ENCODE results near the gene GYS2. TPM values are rescaled to one million over a fixed set of nuclear protein-coding genes. Genes with fewer than 3 reads are reported as not detected.

Gene GYS2
- total RNA-seq, 1 experiment from 2014 or later = 0.66 TPM

GRCh38 chr12:21562859-21563258, 41.8 kb downstream of the GYS2 start:
- peaks cover 29% of the 10 kb centered on the region for H3K4me1 ChIP-seq
- DNase-seq = no peak
- Mint-ChIP-seq H3K4me3 (ENCODE audit: unreplicated experiment) (no peak overlapping the region), H3K27ac (ENCODE audit: unreplicated experiment) (no peak overlapping the region), H3K4me1 (ENCODE audit: low read depth, unreplicated experiment) (peaks cover 39% of the 10 kb centered on the region), H3K9me3 (ENCODE audit: unreplicated experiment) (peaks cover 11% of the 10 kb centered on the region), H3K27me3 (ENCODE audit: insufficient read depth, unreplicated experiment) (no peaks in the 10 kb centered on the region), H3K36me3 (ENCODE audit: insufficient read depth, unreplicated experiment) (no peaks in the 10 kb centered on the region)
- intact Hi-C loops (cut with micrococcal nuclease; ENCODE audit: unreplicated experiment) = no loop called here
- H3K36me3 ChIP-seq (ENCODE audit: control insufficient read depth, insufficient read depth, low read length) = no peaks in the 10 kb centered on the region
- H3K27me3 ChIP-seq (replicated peaks; ENCODE audit: control insufficient read depth, insufficient read depth, low read length) = no peaks in the 10 kb centered on the region
- H3K9me3 ChIP-seq = no peaks in the 10 kb centered on the region
- CTCF ChIA-PET = no interaction called here
- TF ChIP-seq CTCF (IDR thresholded peaks at IDR 0.05; ENCODE audit: insufficient read depth in 1 of 2, low read depth in 1 of 2, low read length in 1 of 2, severe bottlenecking in 1 of 2, unreplicated experiment in 1 of 2) = no peak
- POLR2A ChIA-PET = no interaction called here
- no peak overlapping the region for H3K4me3 ChIP-seq (ENCODE audit: low read depth, low read length)
- no TSS peak for BruUV-seq (replicated peaks)

GRCh38 chr12:21561158-21561557, 43.5 kb downstream of the GYS2 start:
- POLR2A ChIA-PET = no interaction called here
- H3K27ac Mint-ChIP-seq (ENCODE audit: unreplicated experiment) = no peak overlapping the region
- H3K36me3 ChIP-seq (ENCODE audit: control insufficient read depth, insufficient read depth, low read length) = no peaks in the 10 kb centered on the region
- no peaks in the 10 kb centered on the region for H3K36me3 Mint-ChIP-seq (ENCODE audit: insufficient read depth, unreplicated experiment)
- no peak overlapping the region for H3K4me3 Mint-ChIP-seq (ENCODE audit: unreplicated experiment)
- TF ChIP-seq CTCF (IDR thresholded peaks at IDR 0.05; ENCODE audit: insufficient read depth in 1 of 2, low read depth in 1 of 2, low read length in 1 of 2, severe bottlenecking in 1 of 2, unreplicated experiment in 1 of 2) = no peak
- no peaks in the 10 kb centered on the region for H3K9me3 ChIP-seq
- no TSS peak for BruUV-seq (replicated peaks)
- intact Hi-C loops (cut with micrococcal nuclease; ENCODE audit: unreplicated experiment) = no loop called here
- no peak overlapping the region for H3K4me3 ChIP-seq (ENCODE audit: low read depth, low read length)
- CTCF ChIA-PET = no interaction called here
- no peaks in the 10 kb centered on the region for H3K27me3 ChIP-seq (replicated peaks; ENCODE audit: control insufficient read depth, insufficient read depth, low read length)
- DNase-seq = no peak
- H3K9me3 Mint-ChIP-seq (ENCODE audit: unreplicated experiment) = no peaks in the 10 kb centered on the region
- H3K4me1 ChIP-seq = peaks cover 29% of the 10 kb centered on the region
- H3K27me3 Mint-ChIP-seq (ENCODE audit: insufficient read depth, unreplicated experiment) = no peaks in the 10 kb centered on the region
- peaks cover 35% of the 10 kb centered on the region for H3K4me1 Mint-ChIP-seq (ENCODE audit: low read depth, unreplicated experiment)

- no peak for DNase-seq
- BruUV-seq (replicated peaks) = no TSS peak
- no peak overlapping the region for H3K4me3 ChIP-seq (ENCODE audit: low read depth, low read length)
- Mint-ChIP-seq H3K27ac (ENCODE audit: unreplicated experiment) (no peak overlapping the region), H3K4me3 (ENCODE audit: unreplicated experiment) (no peak overlapping the region), H3K9me3 (ENCODE audit: unreplicated experiment) (no peaks in the 10 kb centered on the region), H3K4me1 (ENCODE audit: low read depth, unreplicated experiment) (peaks cover 34% of the 10 kb centered on the region), H3K36me3 (ENCODE audit: insufficient read depth, unreplicated experiment) (no peaks in the 10 kb centered on the region), H3K27me3 (ENCODE audit: insufficient read depth, unreplicated experiment) (no peaks in the 10 kb centered on the region)
- intact Hi-C loops (cut with micrococcal nuclease; ENCODE audit: unreplicated experiment) = no loop called here
- CTCF ChIA-PET = interaction anchor here (0.6 kb wide), 1 partner anchor 1366 kb away, joined by 3 read pairs; no protein-coding TSS in a partner anchor
- TF ChIP-seq CTCF (IDR thresholded peaks at IDR 0.05; ENCODE audit: insufficient read depth in 1 of 2, low read depth in 1 of 2, low read length in 1 of 2, severe bottlenecking in 1 of 2, unreplicated experiment in 1 of 2) = no peak
- H3K27me3 ChIP-seq (replicated peaks; ENCODE audit: control insufficient read depth, insufficient read depth, low read length) = no peaks in the 10 kb centered on the region
- H3K36me3 ChIP-seq (ENCODE audit: control insufficient read depth, insufficient read depth, low read length) = no peaks in the 10 kb centered on the region
- H3K4me1 ChIP-seq = peaks cover 26% of the 10 kb centered on the region
- POLR2A ChIA-PET = no interaction called here
- no peaks in the 10 kb centered on the region for H3K9me3 ChIP-seq
These were observed 44.6 kb downstream of the GYS2 start for GRCh38 chr12:21559855-21560569.

All from Caco-2 (cell line).